Colonic mucosa (tissue), 4 donors: ENCODE data around the gene RITA1. TPM values are rescaled to one million over a fixed set of nuclear protein-coding genes. Genes with fewer than 3 reads are reported as not detected.

Experiments used
- DNase-seq: peaks from one replicate; pipeline ENCODE4 v3.0.0-alpha.2; 2020
- H3K27ac ChIP-seq: fragments of 200-600 bp; one replicate; pipeline ENCODE4 v1.8.0; 2021
- H3K27me3 ChIP-seq: fragments of 200-600 bp; one replicate; pipeline ENCODE4 v1.8.0; 2021
- H3K36me3 ChIP-seq: fragments of 200-600 bp; one replicate; pipeline ENCODE4 v1.8.0; 2021
- H3K4me1 ChIP-seq: fragments of 200-600 bp; one replicate; pipeline ENCODE4 v1.8.0; 2021; ENCODE audit warnings: mild to moderate bottlenecking
- H3K4me3 ChIP-seq: fragments of 200-600 bp; one replicate; pipeline ENCODE4 v1.8.0; 2021
- H3K9ac ChIP-seq, 2 donors: one replicate each; pipeline ENCODE4 v1.7.0; 2013; ENCODE audit warnings: control low read depth in 2 of 2, low read depth in 2 of 2, low read length in 2 of 2
- H3K9me3 ChIP-seq: fragments of 200-600 bp; one replicate; pipeline ENCODE4 v1.8.0; 2021
- CTCF ChIP-seq: fragments of 200-600 bp; IDR thresholded peaks from one replicate; pipeline ENCODE4 v1.8.0; 2022; ENCODE audit warnings: antibody characterized with exemption, mild to moderate bottlenecking
- intact Hi-C: fragments of 100-400 bp; cut with DNase I; formaldehyde crosslinking; loops from one replicate; pipeline ENCODE4 v1.14.1; 2022
- microRNA-seq: library from miRNA; unstranded; fragments of <30 nt; microRNA quantifications from one replicate; pipeline ENCODE4, GENCODE V29; 2019
- total RNA-seq, 2 donors: library from RNA; stranded (reverse); fragmentation: NEBNext Ultra II Directional in 1 of 2; extraction: Animal tissue kit (Norgen Biotek cat#: 25700) in 1 of 2; gene quantifications; one replicate each; pipeline ENCODE4 v1.2.1, GENCODE V29; 2021
- donor health status: healthy.
- donor health status: DM: no; HTN: no; CAD: no.
- donor health status: DM: no; HTN: no; CAD: no.

The RITA1 gene
- total RNA-seq, 2 donors from 2014 or later, result 13.9 to 26.9 TPM

GRCh38 chr12:113239811-113240331 lies 54.4 kb downstream of the RITA1 start:
- Histone ChIP-seq H3K9me3 (no peaks in the 10 kb centered on the region), H3K9ac (peak overlapping the region; percentile 36 to 85), H3K4me3 (no peak overlapping the region), H3K36me3 (no peaks in the 10 kb centered on the region), H3K27ac (peak overlapping the region; percentile 92), H3K4me1 (peaks cover 62% of the 10 kb centered on the region), H3K27me3 (no peaks in the 10 kb centered on the region)
- TF ChIP-seq CTCF, result no peak
- peak; percentile 87 for DNase-seq
- intact Hi-C loops, result no loop called here

- Histone ChIP-seq H3K4me3 (no peak overlapping the region), H3K27me3 (no peaks in the 10 kb centered on the region), H3K27ac (peak overlapping the region; percentile 92), H3K36me3 (no peaks in the 10 kb centered on the region), H3K4me1 (peaks cover 64% of the 10 kb centered on the region), H3K9ac (peak overlapping the region in 1 of 2 donors; percentile 85), H3K9me3 (no peaks in the 10 kb centered on the region)
- intact Hi-C loops, result no loop called here
- DNase-seq, result no peak
- no peak for TF ChIP-seq CTCF
Measured at GRCh38 chr12:113240395-113240794, 54.9 kb downstream of the RITA1 start.

GRCh38 chr12:113241191-113242025 lies 55.9 kb downstream of the RITA1 start:
- H3K9me3 ChIP-seq, result no peaks in the 10 kb centered on the region
- peak overlapping the region; percentile 29 to 85 for H3K9ac ChIP-seq
- DNase-seq, result peak; percentile 78
- intact Hi-C loops, result no loop called here
- no peaks in the 10 kb centered on the region for H3K27me3 ChIP-seq
- peaks cover 68% of the 10 kb centered on the region for H3K4me1 ChIP-seq
- no peak for TF ChIP-seq CTCF
- H3K27ac ChIP-seq, result peak overlapping the region; percentile 92
- no peaks in the 10 kb centered on the region for H3K36me3 ChIP-seq
- H3K4me3 ChIP-seq, result no peak overlapping the region

Small RNA genes within 50 kb of the gene (microRNA-seq; reads per million reads assigned to microRNA genes)
- not detected for gene MIR7106

Other genes with a start within 250 kb of the RITA1 start
- 10 to 100 TPM; 15.2 to 39.1 TPM for gene OAS3, start 247.2 kb upstream of the RITA1 start, total RNA-seq
- 1 to 10 TPM; 3.0 to 3.2 TPM for gene OAS2, start 207.2 kb upstream of the RITA1 start, total RNA-seq
- 1 to 10 TPM in 1 of 2 donors, under 1 TPM in 1; 0.82 to 1.3 TPM for gene DTX1, start 129.0 kb upstream of the RITA1 start, total RNA-seq
- gene RASAL1, start 50.0 kb upstream of the RITA1 start, total RNA-seq, result 10 to 100 TPM in 1 of 2 donors, 1 to 10 TPM in 1; 9.0 to 10.2 TPM
- under 1 TPM in 1 of 2 donors, not detected in 1; 0.20 TPM for gene CFAP73, start 36.0 kb upstream of the RITA1 start, total RNA-seq
- 10 to 100 TPM; 54.8 to 98.3 TPM for gene DDX54, start 243 bp upstream of the RITA1 start, total RNA-seq
- gene TPCN1, start 35.7 kb downstream of the RITA1 start, total RNA-seq, result 10 to 100 TPM; 55.5 to 85.6 TPM
- gene SLC8B1, start 149.4 kb downstream of the RITA1 start, total RNA-seq, result 10 to 100 TPM; 34.3 to 44.1 TPM
- 10 to 100 TPM; 20.2 to 23.4 TPM for gene PLBD2, start 172.9 kb downstream of the RITA1 start, total RNA-seq
- 1 to 10 TPM; 1.0 to 4.4 TPM for gene SDS, start 218.2 kb downstream of the RITA1 start, total RNA-seq
- 10 to 100 TPM; 14.2 to 35.2 TPM for gene SDSL, start 236.7 kb downstream of the RITA1 start, total RNA-seq